ENCODE measurements around the gene RAD51B.

DNA sequence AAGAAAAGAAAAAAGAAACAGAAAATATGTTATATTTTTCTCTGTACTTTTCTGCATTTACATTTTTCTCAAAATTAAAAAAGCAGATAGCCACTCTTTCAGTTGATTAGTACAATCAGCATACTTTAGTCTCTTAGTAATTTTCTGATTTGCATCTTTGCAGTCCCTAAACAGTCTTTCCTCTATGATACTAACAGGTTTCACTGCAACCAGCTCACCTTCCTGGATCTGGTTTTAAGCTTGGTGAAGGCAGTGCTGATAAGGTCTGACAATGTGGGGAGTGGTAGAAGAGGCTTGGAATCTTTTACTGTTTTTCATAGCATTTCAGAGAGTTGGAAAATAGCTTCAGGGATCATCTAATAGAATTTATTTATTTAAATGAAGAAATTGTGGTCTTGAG lies 515.7 kb downstream of the RAD51B start:
- TF ChIP-seq YY1 (IDR thresholded peaks at IDR 0.05; ENCODE audit: insufficient read depth, insufficient read length) (no peak), SUZ12 (IDR thresholded peaks at IDR 0.05; ENCODE audit: extremely low read depth, insufficient read depth, insufficient read length) (no peak)
